Keratinocyte (primary cell): ENCODE measurements around the gene KLHL28. TPM values are rescaled to one million over a fixed set of nuclear protein-coding genes. Genes with fewer than 3 reads are reported as not detected.

Experiments
- DNase-seq: peaks from one replicate; pipeline ENCODE4 v3.0.0-alpha.2; 2011; ENCODE audit warnings: low read depth, missing footprints, low spot score
- FAIRE-seq: peaks from 2 replicates; lab custom pipeline; 2011; peaks lifted over from hg19 to GRCh38; lab: Jason Lieb, UNC
- H2AFZ ChIP-seq: 2 replicates; pipeline ENCODE4 v1.6.0; 2012; ENCODE audit warnings: low read length, control low read depth, inconsistent platforms; ENCODE audit not compliant: control insufficient read depth
- H3K27ac ChIP-seq: 2 replicates; pipeline ENCODE4 v1.5.1; 2011; ENCODE audit warnings: low read length; ENCODE audit not compliant: control insufficient read depth, insufficient read depth
- H3K27me3 ChIP-seq: 3 replicates; pipeline ENCODE4 v1.6.0; 2011; ENCODE audit warnings: low read length; ENCODE audit not compliant: control insufficient read depth, insufficient read depth; ENCODE audit errors: extremely low read depth
- H3K36me3 ChIP-seq, 2 experiments: 2 replicates in 1 of 2; 3 replicates in 1 of 2; pipeline ENCODE4 v1.5.1; 2011; ENCODE audit warnings: low read length in 2 of 2, mild to moderate bottlenecking in 1 of 2; ENCODE audit not compliant: control insufficient read depth in 2 of 2, insufficient read depth in 2 of 2; ENCODE audit errors: extremely low read depth in 1 of 2
- H3K4me1 ChIP-seq: 3 replicates; pipeline ENCODE4 v1.5.1; 2011; ENCODE audit warnings: low read length; ENCODE audit not compliant: control insufficient read depth, insufficient read depth; ENCODE audit errors: extremely low read depth
- H3K4me2 ChIP-seq: 3 replicates; pipeline ENCODE4 v1.6.0; 2011; ENCODE audit warnings: low read depth, low read length; ENCODE audit not compliant: control insufficient read depth, insufficient read depth; ENCODE audit errors: extremely low read depth
- H3K4me3 ChIP-seq, 3 experiments: fragments of 200-600 bp in 1 of 3; sonication (generic) in 1 of 3; 2 replicates in 2 of 3; 3 replicates in 1 of 3; pipeline ENCODE4 v1.5.1; 2011 to 2016; ENCODE audit warnings: low read length in 3 of 3, mild to moderate bottlenecking in 3 of 3, control low read depth in 2 of 3, inconsistent platforms in 1 of 3, low read depth in 1 of 3, mixed read lengths in 1 of 3, mixed run types in 1 of 3, moderate library complexity in 1 of 3; ENCODE audit not compliant: control insufficient read depth in 2 of 3, insufficient read depth in 2 of 3; ENCODE audit errors: extremely low read depth in 1 of 3
- H3K79me2 ChIP-seq: 2 replicates; pipeline ENCODE4 v1.6.0; 2012; ENCODE audit warnings: low read length; ENCODE audit not compliant: control insufficient read depth, insufficient read depth
- H3K9ac ChIP-seq: 3 replicates; pipeline ENCODE4 v1.6.0; 2011; ENCODE audit warnings: low read length; ENCODE audit not compliant: control insufficient read depth, insufficient read depth; ENCODE audit errors: extremely low read depth
- H3K9me1 ChIP-seq: 3 replicates; pipeline ENCODE4 v1.6.0; 2011; ENCODE audit warnings: low read length; ENCODE audit not compliant: control insufficient read depth, insufficient read depth; ENCODE audit errors: extremely low read depth
- H3K9me3 ChIP-seq: 2 replicates; pipeline ENCODE4 v1.5.1; 2012; ENCODE audit warnings: low read depth, low read length; ENCODE audit not compliant: control insufficient read depth
- H4K20me1 ChIP-seq: 3 replicates; pipeline ENCODE4 v1.6.0; 2011; ENCODE audit warnings: low read length; ENCODE audit not compliant: control insufficient read depth, insufficient read depth; ENCODE audit errors: extremely low read depth
- CTCF ChIP-seq, 3 experiments: IDR thresholded peaks in 1 of 3; conservative IDR thresholded peaks in 1 of 3; optimal IDR thresholded peaks in 1 of 3; 2 replicates in 2 of 3; 3 replicates in 1 of 3; pipeline versions ENCODE3 to v1.5.1; 2011; ENCODE audit warnings: low read length in 3 of 3, mild to moderate bottlenecking in 3 of 3, moderate library complexity in 2 of 3, control low read depth in 1 of 3, inconsistent platforms in 1 of 3; ENCODE audit not compliant: insufficient read depth in 2 of 3; ENCODE audit errors: extremely low read depth in 1 of 3
- EZH2 ChIP-seq: IDR thresholded peaks from one replicate; pipeline ENCODE4 v1.6.1; 2012; ENCODE audit warnings: inconsistent platforms, mild to moderate bottlenecking, low read length, moderate library complexity
- dilution Hi-C: fragments of 300-500 bp; cut with MboI; formaldehyde crosslinking; loops from one replicate; pipeline ENCODE4 v1.7.0; 2020; ENCODE audit warnings: low sequenced_read_pairs; ENCODE audit not compliant: extremely low pct_ligation_motif_present
- polyA plus RNA-seq, 5 experiments: library from polyadenylated mRNA; depleted of rRNA in 3 of 5; stranded (reverse) in 3 of 5; stranded (forward) in 1 of 5; unstranded in 1 of 5; fragments of >200 nt; gene quantifications; 1 replicate in 1 of 5; 2 replicates in 3 of 5; 3 replicates in 1 of 5; pipeline versions ENCODE4 v1.2.1 to v1.2.3, GENCODE V29; 2011 to 2012; ENCODE audit warnings: missing spikeins in 2 of 5, low read depth in 1 of 5, low replicate concordance in 1 of 5

Gene KLHL28
- polyA plus RNA-seq, 1 donor (not counting 4 experiments of a cell fraction or from before 2014, with no cell fraction given) = 6.1 TPM

GRCh38 chr14:44990533-44990932 lies 28.8 kb upstream of the KLHL28 start:
- no peak for TF ChIP-seq EZH2
- dilution Hi-C loops = no loop called here
- Histone ChIP-seq H3K79me2 (no peaks in the 10 kb centered on the region), H3K9me1 (no peaks in the 10 kb centered on the region), H3K9ac (no peak overlapping the region), H3K27me3 (no peaks in the 10 kb centered on the region), H3K36me3 (no peaks in the 10 kb centered on the region), H3K4me1 (no peaks in the 10 kb centered on the region), H3K4me3 (no peak overlapping the region), H4K20me1 (no peaks in the 10 kb centered on the region), H2AFZ (no peak overlapping the region), H3K9me3 (no peaks in the 10 kb centered on the region), H3K27ac (no peak overlapping the region), H3K4me2 (no peak overlapping the region)
- no peak for DNase-seq
- FAIRE-seq = no peak

- DNase-seq = no peak
- Histone ChIP-seq H3K36me3 (no peaks in the 10 kb centered on the region), H3K27me3 (no peaks in the 10 kb centered on the region), H3K4me1 (no peaks in the 10 kb centered on the region), H3K79me2 (no peaks in the 10 kb centered on the region), H3K9me3 (no peaks in the 10 kb centered on the region), H3K4me2 (no peak overlapping the region), H2AFZ (no peak overlapping the region), H3K9ac (no peak overlapping the region), H3K27ac (no peak overlapping the region), H3K4me3 (no peak overlapping the region), H4K20me1 (no peaks in the 10 kb centered on the region), H3K9me1 (no peaks in the 10 kb centered on the region)
- no peak for FAIRE-seq
- dilution Hi-C loops = no loop called here
- no peak for TF ChIP-seq EZH2
- no peak for TF ChIP-seq CTCF (optimal IDR thresholded peaks at IDR 0.05 in 1 of 3, IDR thresholded peaks at IDR 0.05 in 1 of 3, conservative IDR thresholded peaks at IDR 0.05 in 1 of 3; ENCODE audit: extremely low read depth in 1 of 3, insufficient read depth in 2 of 3, low read length in 3 of 3)
Measured at GRCh38 chr14:44989497-44990440, 28.0 kb upstream of the KLHL28 start.
